A549 (cell line): ENCODE data around the gene PRR7.

Experiments
- JUN ChIP-seq, 2 experiments: fragments of >200 bp; sonication (Bioruptor Twin); formaldehyde crosslinking; IDR thresholded peaks; 2 replicates in 1 of 2; 3 replicates in 1 of 2; pipeline ENCODE4 v1.6.1; 2016 to 2017
- POLR2A ChIP-seq: IDR thresholded peaks from 2 replicates; pipeline ENCODE4 v1.6.1; 2012; ENCODE audit warnings: mild to moderate bottlenecking, low read length
- TF ChIP-seq, protein P1 (sequence below): fragments of >200 bp; sonication (Bioruptor Twin); formaldehyde crosslinking; IDR thresholded peaks from 3 replicates; pipeline ENCODE4 v1.5.1; 2016
- TF ChIP-seq, protein P2 (sequence below): IDR thresholded peaks from 2 replicates; pipeline ENCODE4 v1.6.1; 2012
- TF ChIP-seq, protein P3 (sequence below): IDR thresholded peaks from 2 replicates; pipeline ENCODE4 v1.6.1; 2012

DNA sequence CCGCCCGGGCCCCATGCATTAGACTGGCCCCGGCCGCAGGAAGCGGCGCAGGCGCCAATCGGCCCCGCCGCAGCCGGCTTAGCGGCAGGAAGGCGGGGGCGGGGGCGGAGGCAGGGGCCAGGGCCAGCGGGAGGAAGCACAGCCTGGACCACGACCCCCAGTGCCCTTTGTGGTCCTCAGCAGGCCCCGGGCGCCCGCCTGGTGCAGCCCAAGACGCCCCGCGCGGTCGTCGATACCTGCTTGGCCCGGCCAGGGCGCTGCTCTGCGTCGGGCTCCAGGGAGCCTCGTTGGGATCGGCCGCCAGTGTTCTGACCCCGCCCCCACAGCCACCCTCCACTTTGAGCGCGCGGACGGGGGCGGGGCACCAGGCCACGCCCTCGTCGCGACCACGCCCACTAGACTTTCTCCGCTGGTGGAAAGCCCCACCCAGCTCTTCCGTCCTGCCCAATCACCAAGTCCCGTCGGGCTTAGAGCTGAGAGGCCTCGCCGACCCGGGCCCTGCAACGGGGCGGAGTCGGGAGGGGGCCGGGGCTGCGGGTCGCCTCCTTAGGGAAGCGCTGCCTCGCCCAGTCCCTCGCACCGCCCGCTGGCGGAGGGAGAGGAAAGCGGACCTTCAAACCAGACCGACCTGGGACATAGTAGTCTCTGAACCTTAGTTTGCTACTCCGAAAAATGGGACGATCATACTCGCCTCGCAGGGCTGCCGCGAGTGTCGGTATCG lies 50.8 kb downstream of the PRR7 start, which contains the start of gene PDLIM7:
- TF ChIP-seq, protein P1, sequence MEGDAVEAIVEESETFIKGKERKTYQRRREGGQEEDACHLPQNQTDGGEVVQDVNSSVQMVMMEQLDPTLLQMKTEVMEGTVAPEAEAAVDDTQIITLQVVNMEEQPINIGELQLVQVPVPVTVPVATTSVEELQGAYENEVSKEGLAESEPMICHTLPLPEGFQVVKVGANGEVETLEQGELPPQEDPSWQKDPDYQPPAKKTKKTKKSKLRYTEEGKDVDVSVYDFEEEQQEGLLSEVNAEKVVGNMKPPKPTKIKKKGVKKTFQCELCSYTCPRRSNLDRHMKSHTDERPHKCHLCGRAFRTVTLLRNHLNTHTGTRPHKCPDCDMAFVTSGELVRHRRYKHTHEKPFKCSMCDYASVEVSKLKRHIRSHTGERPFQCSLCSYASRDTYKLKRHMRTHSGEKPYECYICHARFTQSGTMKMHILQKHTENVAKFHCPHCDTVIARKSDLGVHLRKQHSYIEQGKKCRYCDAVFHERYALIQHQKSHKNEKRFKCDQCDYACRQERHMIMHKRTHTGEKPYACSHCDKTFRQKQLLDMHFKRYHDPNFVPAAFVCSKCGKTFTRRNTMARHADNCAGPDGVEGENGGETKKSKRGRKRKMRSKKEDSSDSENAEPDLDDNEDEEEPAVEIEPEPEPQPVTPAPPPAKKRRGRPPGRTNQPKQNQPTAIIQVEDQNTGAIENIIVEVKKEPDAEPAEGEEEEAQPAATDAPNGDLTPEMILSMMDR, result no peak
- TF ChIP-seq POLR2A, result peak; percentile 91
- TF ChIP-seq, protein P2, sequence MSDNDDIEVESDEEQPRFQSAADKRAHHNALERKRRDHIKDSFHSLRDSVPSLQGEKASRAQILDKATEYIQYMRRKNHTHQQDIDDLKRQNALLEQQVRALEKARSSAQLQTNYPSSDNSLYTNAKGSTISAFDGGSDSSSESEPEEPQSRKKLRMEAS, result peak; percentile 40; the same call in 1 of the 2 replicates
- TF ChIP-seq, protein P3, sequence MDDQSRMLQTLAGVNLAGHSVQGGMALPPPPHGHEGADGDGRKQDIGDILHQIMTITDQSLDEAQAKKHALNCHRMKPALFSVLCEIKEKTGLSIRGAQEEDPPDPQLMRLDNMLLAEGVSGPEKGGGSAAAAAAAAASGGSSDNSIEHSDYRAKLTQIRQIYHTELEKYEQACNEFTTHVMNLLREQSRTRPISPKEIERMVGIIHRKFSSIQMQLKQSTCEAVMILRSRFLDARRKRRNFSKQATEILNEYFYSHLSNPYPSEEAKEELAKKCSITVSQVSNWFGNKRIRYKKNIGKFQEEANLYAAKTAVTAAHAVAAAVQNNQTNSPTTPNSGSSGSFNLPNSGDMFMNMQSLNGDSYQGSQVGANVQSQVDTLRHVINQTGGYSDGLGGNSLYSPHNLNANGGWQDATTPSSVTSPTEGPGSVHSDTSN, result 0 out of 2 replicates have a peak, but pooled peaks have one; percentile 36
- TF ChIP-seq JUN (IDR thresholded peaks at IDR 0.05), result peak; percentile 81 to 83; a peak in 4 of 5 replicates
